Neural crest cell (in vitro differentiated cells): Measurements from ENCODE around the gene KRTAP9-6. TPM values are rescaled to one million over a fixed set of nuclear protein-coding genes. Genes with fewer than 3 reads are reported as not detected.
"Not testable (repeated sequence)": the region's sequence is repeated elsewhere in the genome, so short reads cannot be mapped to it uniquely, and the experiment has no call there.

Experiments used
- DNase-seq: peaks from one replicate; pipeline ENCODE4 v3.0.0; 2021; ENCODE audit warnings: low read depth, mixed read lengths, low spot score
- H3K27ac Mint-ChIP-seq: one replicate; pipeline ENCODE4 v1.8.0; 2021; ENCODE audit warnings: mild to moderate bottlenecking, mixed read lengths; ENCODE audit not compliant: unreplicated experiment
- H3K27me3 Mint-ChIP-seq: 2 replicates; pipeline ENCODE4 v1.8.0; 2021; ENCODE audit warnings: low read depth, mild to moderate bottlenecking, mixed read lengths
- H3K36me3 Mint-ChIP-seq: 2 replicates; pipeline ENCODE4 v1.8.0; 2021; ENCODE audit warnings: low read depth, mild to moderate bottlenecking, mixed read lengths
- H3K4me1 Mint-ChIP-seq: 2 replicates; pipeline ENCODE4 v1.8.0; 2021; ENCODE audit warnings: mixed read lengths
- H3K4me3 Mint-ChIP-seq: one replicate; pipeline ENCODE4 v1.8.0; 2021; ENCODE audit warnings: mild to moderate bottlenecking, mixed read lengths
- H3K9me3 Mint-ChIP-seq: 2 replicates; pipeline ENCODE4 v1.8.0; 2021; ENCODE audit warnings: mixed read lengths
- total RNA-seq: library from RNA; stranded (reverse); gene quantifications from 2 replicates; pipeline ENCODE4 v1.2.1, GENCODE V29; 2021
- TF ChIP-seq, protein P1 (sequence below): fragments of 200-600 bp; sonication (generic); conservative IDR thresholded peaks from 2 replicates; pipeline ENCODE4 v1.5.0; 2021; ENCODE audit warnings: antibody characterized with exemption, mild to moderate bottlenecking

KRTAP9-6 gene
- total RNA-seq, 1 donor from 2014 or later: not detected

DNA sequence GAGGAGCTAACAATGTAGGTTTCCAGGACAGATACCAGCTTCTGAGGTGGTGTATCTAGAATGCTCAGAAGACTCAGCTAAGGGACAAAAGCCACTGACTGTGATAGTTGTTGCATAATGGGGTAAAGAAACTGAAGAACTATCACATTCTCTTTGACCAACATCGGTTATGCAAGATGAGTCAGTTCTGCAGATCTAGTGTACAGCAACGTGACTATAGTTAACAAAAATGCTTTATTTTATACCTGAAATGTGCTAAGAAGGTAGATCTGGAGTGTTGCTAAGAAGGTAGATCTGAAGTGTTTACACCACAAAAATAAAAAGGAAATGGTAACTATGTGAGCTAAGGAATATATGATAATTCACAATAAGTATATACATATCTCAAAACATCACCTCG is 2.5 kb downstream of the KRTAP9-6 start:
- peaks cover 25% of the 10 kb centered on the region for H3K27me3 Mint-ChIP-seq
- DNase-seq: no peak
- H3K27ac Mint-ChIP-seq: no peak overlapping the region
- H3K36me3 Mint-ChIP-seq: no peaks in the 10 kb centered on the region
- TF ChIP-seq, protein P1, sequence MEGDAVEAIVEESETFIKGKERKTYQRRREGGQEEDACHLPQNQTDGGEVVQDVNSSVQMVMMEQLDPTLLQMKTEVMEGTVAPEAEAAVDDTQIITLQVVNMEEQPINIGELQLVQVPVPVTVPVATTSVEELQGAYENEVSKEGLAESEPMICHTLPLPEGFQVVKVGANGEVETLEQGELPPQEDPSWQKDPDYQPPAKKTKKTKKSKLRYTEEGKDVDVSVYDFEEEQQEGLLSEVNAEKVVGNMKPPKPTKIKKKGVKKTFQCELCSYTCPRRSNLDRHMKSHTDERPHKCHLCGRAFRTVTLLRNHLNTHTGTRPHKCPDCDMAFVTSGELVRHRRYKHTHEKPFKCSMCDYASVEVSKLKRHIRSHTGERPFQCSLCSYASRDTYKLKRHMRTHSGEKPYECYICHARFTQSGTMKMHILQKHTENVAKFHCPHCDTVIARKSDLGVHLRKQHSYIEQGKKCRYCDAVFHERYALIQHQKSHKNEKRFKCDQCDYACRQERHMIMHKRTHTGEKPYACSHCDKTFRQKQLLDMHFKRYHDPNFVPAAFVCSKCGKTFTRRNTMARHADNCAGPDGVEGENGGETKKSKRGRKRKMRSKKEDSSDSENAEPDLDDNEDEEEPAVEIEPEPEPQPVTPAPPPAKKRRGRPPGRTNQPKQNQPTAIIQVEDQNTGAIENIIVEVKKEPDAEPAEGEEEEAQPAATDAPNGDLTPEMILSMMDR: no peak
- no peaks in the 10 kb centered on the region for H3K9me3 Mint-ChIP-seq
- no peaks in the 10 kb centered on the region for H3K4me1 Mint-ChIP-seq
- no peak overlapping the region for H3K4me3 Mint-ChIP-seq

DNA sequence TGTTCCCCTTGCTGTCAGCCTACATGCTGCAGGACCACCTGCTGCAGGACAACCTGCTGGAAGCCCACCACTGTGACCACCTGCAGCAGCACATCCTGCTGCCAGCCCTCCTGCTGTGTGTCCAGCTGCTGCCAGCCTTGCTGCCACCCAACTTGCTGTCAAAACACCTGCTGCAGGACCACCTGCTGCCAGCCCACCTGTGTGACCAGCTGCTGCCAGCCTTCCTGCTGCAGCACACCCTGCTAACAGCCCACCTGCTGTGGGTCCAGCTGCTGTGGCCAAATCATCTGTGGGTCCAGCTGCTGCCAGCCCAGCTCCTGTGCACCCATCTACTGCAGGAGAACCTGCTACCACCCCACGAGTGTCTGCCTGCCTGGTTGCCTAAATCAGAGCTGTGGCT is 6.1 kb downstream of the KRTAP9-6 start:
- H3K4me3 Mint-ChIP-seq, H3K27me3 Mint-ChIP-seq, H3K27ac Mint-ChIP-seq, H3K36me3 Mint-ChIP-seq, H3K4me1 Mint-ChIP-seq, DNase-seq, H3K9me3 Mint-ChIP-seq: not testable (repeated sequence)

DNA sequence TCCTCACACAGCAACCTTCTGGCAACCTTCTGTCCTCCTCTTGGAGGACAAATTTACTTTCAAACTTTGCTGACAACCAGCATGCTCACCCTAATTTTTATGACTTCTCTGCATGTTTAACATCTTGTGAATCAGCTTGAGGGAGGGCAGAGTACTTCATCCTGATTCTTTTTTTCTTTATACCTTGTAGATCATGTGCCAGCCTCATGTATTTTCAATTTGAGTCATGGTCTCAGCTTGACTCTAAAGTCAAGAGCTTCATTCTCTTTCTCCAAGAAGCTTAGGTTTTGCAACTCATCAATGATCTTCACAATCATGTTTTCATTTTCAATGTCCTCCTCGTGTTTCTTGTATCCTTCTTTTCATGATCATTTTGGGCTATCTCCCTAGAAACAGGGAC is 6.7 kb downstream of the KRTAP9-6 start:
- DNase-seq: no peak
- H3K36me3 Mint-ChIP-seq: no peaks in the 10 kb centered on the region
- H3K4me1 Mint-ChIP-seq: no peaks in the 10 kb centered on the region
- no peaks in the 10 kb centered on the region for H3K9me3 Mint-ChIP-seq
- H3K27ac Mint-ChIP-seq: no peak overlapping the region
- TF ChIP-seq, protein P1: no peak
- H3K27me3 Mint-ChIP-seq: peaks cover 13% of the 10 kb centered on the region
- no peak overlapping the region for H3K4me3 Mint-ChIP-seq

DNA sequence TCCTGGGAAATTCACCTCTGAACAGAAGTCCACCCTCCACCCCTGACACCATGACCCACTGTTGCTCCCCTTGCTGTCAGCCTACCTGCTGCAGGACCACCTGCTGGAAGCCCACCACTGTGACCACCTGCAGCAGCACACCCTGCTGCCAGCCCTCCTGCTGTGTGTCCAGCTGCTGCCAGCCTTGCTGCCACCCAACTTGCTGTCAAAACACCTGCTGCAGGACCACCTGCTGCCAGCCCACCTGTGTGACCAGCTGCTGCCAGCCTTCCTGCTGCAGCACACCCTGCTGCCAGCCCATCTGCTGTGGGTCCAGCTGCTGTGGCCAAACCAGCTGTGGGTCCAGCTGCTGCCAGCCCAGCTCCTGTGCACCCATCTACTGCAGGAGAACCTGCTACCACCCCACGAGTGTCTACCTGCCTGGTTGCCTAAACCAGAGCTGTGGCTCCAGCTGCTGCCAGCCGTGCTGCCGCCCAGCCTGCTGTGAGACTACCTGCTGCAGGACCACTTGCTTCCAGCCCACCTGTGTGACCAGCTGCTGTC is 10.5 kb downstream of the KRTAP9-6 start, which contains the start of gene KRTAP9-7:
KRTAP9-7 (plus strand) TSS at position 51 of the 543 bp plus-strand sequence; CDS start at position 51, 0 bp downstream.
- not testable (repeated sequence) for H3K4me3 Mint-ChIP-seq, H3K4me1 Mint-ChIP-seq, DNase-seq, H3K9me3 Mint-ChIP-seq, H3K27ac Mint-ChIP-seq, H3K36me3 Mint-ChIP-seq
- peaks cover 45% of the 10 kb centered on the region for H3K27me3 Mint-ChIP-seq

DNA sequence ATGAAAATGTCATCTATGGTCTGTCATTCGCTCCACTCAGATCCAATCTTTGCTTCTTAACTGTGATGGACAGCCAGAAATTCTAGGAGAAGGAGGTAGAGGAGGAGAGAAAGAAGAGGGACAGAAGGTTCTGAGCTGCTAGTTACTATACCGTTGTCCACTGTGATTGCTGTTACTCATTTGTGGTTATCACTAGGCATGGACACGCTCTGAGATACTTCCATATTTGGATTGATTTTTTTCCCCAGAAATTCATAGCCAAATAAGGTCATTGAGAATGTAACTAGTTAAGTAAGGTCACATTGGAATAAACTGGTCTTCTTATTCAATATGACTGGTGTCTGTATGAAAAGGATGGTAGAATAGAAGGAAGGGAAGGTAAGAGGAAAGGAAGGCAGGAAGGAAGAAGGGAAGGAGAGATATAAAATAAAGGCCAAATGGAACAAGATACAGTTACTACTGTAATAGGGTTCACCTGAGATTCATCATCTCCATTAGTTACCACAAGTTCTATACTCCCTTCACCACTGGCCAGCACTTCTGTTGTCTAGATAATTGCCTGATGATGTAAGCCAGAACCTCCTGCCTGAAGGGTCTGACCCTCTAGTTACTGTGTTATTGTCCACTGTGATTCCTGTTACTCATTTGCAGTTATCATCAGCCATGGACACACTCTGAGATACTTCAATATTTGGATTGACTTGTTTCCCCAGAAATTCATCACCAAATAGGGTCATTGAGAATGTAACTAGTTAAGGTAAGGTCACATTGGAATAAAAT is 13.2 kb downstream of the KRTAP9-6 start:
- H3K4me3 Mint-ChIP-seq: no peak overlapping the region
- H3K9me3 Mint-ChIP-seq: no peaks in the 10 kb centered on the region
- no peaks in the 10 kb centered on the region for H3K36me3 Mint-ChIP-seq
- DNase-seq: no peak
- TF ChIP-seq, protein P1: no peak
- H3K27ac Mint-ChIP-seq: no peak overlapping the region
- H3K27me3 Mint-ChIP-seq: peaks cover 53% of the 10 kb centered on the region
- no peaks in the 10 kb centered on the region for H3K4me1 Mint-ChIP-seq

DNA sequence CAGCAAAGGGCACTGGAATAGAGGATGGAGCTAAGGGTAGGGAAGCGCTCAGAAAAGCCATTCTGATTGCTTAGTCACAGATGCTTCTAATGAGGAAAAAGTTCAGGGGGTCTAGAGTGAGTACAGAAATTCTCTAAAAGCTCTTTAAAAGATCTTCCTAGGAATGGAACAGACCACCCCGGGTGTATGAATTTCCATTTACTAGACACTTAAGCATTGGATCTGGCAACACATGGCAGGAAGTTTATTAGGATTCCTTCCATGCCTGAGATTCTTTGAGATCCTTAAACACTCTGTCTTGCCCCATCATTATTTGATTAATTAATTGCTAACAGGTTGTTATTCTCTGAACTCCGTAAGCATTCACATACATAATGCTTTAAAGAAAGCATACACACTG is 18.9 kb downstream of the KRTAP9-6 start:
- no peaks in the 10 kb centered on the region for H3K9me3 Mint-ChIP-seq
- TF ChIP-seq, protein P1: no peak
- no peaks in the 10 kb centered on the region for H3K36me3 Mint-ChIP-seq
- H3K27me3 Mint-ChIP-seq: peaks cover 28% of the 10 kb centered on the region
- DNase-seq: no peak
- no peaks in the 10 kb centered on the region for H3K4me1 Mint-ChIP-seq
- H3K4me3 Mint-ChIP-seq: no peak overlapping the region
- H3K27ac Mint-ChIP-seq: no peak overlapping the region
